ENCODE results near the gene MAMLD1. TPM values are rescaled to one million over a fixed set of nuclear protein-coding genes. Genes with fewer than 3 reads are reported as not detected.
A peak's percentile ranks its signal among the peaks of the same experiment; 100 is the strongest.

The MAMLD1 gene
- total RNA-seq, 1 donor from 2014 or later, result 5.0 TPM

- Histone ChIP-seq H3K27me3 (no peaks in the 10 kb centered on the region), H3K9me3 (no peaks in the 10 kb centered on the region), H3K27ac (peak overlapping the region; percentile 74), H3K4me3 (peak overlapping the region; percentile 58), H3K4me1 (no peaks in the 10 kb centered on the region), H3K36me3 (no peaks in the 10 kb centered on the region)
- DNase-seq (peak; percentile 60), ATAC-seq (no peak)
- no peak for TF ChIP-seq CTCF (IDR thresholded peaks at IDR 0.05)
- intact Hi-C loops (cut with DNase I), result no loop called here
These were observed 3.1 kb downstream of the MAMLD1 start for GRCh38 chrX:150365990-150366911.

GRCh38 chrX:150366951-150367545, 3.9 kb downstream of the MAMLD1 start:
- DNase-seq (no peak), ATAC-seq (no peak)
- intact Hi-C loops (cut with DNase I), result no loop called here
- peak overlapping the region; percentile 74 for H3K27ac ChIP-seq
- H3K36me3 ChIP-seq, result no peaks in the 10 kb centered on the region
- H3K4me3 ChIP-seq, result peak overlapping the region; percentile 58
- H3K9me3 ChIP-seq, result no peaks in the 10 kb centered on the region
- TF ChIP-seq CTCF (IDR thresholded peaks at IDR 0.05), result no peak
- no peaks in the 10 kb centered on the region for H3K27me3 ChIP-seq
- H3K4me1 ChIP-seq, result no peaks in the 10 kb centered on the region

- intact Hi-C loops (cut with DNase I), result no loop called here
- no peak for DNase-seq
These were observed 7.6 kb downstream of the MAMLD1 start for GRCh38 chrX:150370589-150371312.

GRCh38 chrX:150371877-150372276, 8.8 kb downstream of the MAMLD1 start:
- ATAC-seq (no peak), DNase-seq (no peak)
- no peaks in the 10 kb centered on the region for H3K9me3 ChIP-seq
- no peaks in the 10 kb centered on the region for H3K36me3 ChIP-seq
- no peak for TF ChIP-seq CTCF (IDR thresholded peaks at IDR 0.05)
- H3K27me3 ChIP-seq, result no peaks in the 10 kb centered on the region
- no peaks in the 10 kb centered on the region for H3K4me1 ChIP-seq
- intact Hi-C loops (cut with DNase I), result no loop called here
- no peak overlapping the region for H3K4me3 ChIP-seq
- H3K27ac ChIP-seq, result no peak overlapping the region

More at GRCh38 chrX:150370589-150371312, 7.6 kb downstream of the MAMLD1 start:
- Histone ChIP-seq H3K4me3 (no peak overlapping the region), H3K36me3 (no peaks in the 10 kb centered on the region), H3K9me3 (no peaks in the 10 kb centered on the region), H3K27me3 (no peaks in the 10 kb centered on the region), H3K4me1 (no peaks in the 10 kb centered on the region), H3K27ac (no peak overlapping the region)
- no peak for ATAC-seq
- no peak for TF ChIP-seq CTCF (IDR thresholded peaks at IDR 0.05)

- no peak for TF ChIP-seq CTCF (IDR thresholded peaks at IDR 0.05)
These were observed 9.2 kb downstream of the MAMLD1 start for GRCh38 chrX:150372280-150372679.

More at GRCh38 chrX:150372280-150372679, 9.2 kb downstream of the MAMLD1 start:
- H3K4me3 ChIP-seq, result no peak overlapping the region
- ATAC-seq (no peak), DNase-seq (no peak)
- intact Hi-C loops (cut with DNase I), result no loop called here
- no peaks in the 10 kb centered on the region for H3K27me3 ChIP-seq
- no peaks in the 10 kb centered on the region for H3K4me1 ChIP-seq
- no peaks in the 10 kb centered on the region for H3K36me3 ChIP-seq
- H3K9me3 ChIP-seq, result no peaks in the 10 kb centered on the region
- no peak overlapping the region for H3K27ac ChIP-seq
